Measurements from ENCODE around the gene PHC2. TPM values are rescaled to one million over a fixed set of nuclear protein-coding genes. Genes with fewer than 3 reads are reported as not detected.

The PHC2 gene
- total RNA-seq, 1 donor from 2014 or later: 140 TPM

DNA sequence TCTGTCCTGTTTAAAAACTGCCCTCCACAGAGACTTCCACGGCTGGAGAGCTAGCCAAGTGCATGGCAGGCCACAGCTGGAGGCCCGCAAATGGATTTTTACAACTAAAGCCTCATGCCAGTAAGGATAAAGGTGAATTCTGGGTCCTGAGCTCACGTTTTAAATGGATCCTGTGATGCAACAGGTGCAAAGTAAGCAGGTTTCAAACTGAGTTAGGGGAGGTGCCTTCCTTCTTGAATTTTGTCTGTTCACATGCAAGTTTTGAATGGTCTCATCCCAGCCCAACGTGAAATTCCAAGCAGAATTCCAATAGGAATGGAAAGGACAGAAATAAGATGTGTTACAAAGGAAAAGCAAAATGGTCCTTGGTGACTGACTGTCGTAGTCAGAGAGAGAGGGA is 73.8 kb downstream of the PHC2 start:
- DNase-seq (ENCODE audit: low read depth): no peak
- TF ChIP-seq, protein P1, sequence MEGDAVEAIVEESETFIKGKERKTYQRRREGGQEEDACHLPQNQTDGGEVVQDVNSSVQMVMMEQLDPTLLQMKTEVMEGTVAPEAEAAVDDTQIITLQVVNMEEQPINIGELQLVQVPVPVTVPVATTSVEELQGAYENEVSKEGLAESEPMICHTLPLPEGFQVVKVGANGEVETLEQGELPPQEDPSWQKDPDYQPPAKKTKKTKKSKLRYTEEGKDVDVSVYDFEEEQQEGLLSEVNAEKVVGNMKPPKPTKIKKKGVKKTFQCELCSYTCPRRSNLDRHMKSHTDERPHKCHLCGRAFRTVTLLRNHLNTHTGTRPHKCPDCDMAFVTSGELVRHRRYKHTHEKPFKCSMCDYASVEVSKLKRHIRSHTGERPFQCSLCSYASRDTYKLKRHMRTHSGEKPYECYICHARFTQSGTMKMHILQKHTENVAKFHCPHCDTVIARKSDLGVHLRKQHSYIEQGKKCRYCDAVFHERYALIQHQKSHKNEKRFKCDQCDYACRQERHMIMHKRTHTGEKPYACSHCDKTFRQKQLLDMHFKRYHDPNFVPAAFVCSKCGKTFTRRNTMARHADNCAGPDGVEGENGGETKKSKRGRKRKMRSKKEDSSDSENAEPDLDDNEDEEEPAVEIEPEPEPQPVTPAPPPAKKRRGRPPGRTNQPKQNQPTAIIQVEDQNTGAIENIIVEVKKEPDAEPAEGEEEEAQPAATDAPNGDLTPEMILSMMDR (conservative IDR thresholded peaks at IDR 0.05; ENCODE audit: low read depth, low read length): no peak
- H3K4me3 ChIP-seq (ENCODE audit: low read depth, low read length): no peak overlapping the region

- no peak for DNase-seq (ENCODE audit: low read depth)
- TF ChIP-seq, protein P1 (conservative IDR thresholded peaks at IDR 0.05; ENCODE audit: low read depth, low read length): no peak
- no peak overlapping the region for H3K4me3 ChIP-seq (ENCODE audit: low read depth, low read length)
Measured at GRCh38 chr1:33354707-33355316, 76.1 kb downstream of the PHC2 start.

- TF ChIP-seq, protein P1 (conservative IDR thresholded peaks at IDR 0.05; ENCODE audit: low read depth, low read length): no peak
- no peak overlapping the region for H3K4me3 ChIP-seq (ENCODE audit: low read depth, low read length)
- DNase-seq (ENCODE audit: low read depth): no peak
Measured at GRCh38 chr1:33353531-33353930, 77.4 kb downstream of the PHC2 start.

GRCh38 chr1:33351281-33351660 is 79.6 kb downstream of the PHC2 start:
- no peak for DNase-seq (ENCODE audit: low read depth)
- TF ChIP-seq, protein P1 (conservative IDR thresholded peaks at IDR 0.05; ENCODE audit: low read depth, low read length): no peak
- no peak overlapping the region for H3K4me3 ChIP-seq (ENCODE audit: low read depth, low read length)

DNA sequence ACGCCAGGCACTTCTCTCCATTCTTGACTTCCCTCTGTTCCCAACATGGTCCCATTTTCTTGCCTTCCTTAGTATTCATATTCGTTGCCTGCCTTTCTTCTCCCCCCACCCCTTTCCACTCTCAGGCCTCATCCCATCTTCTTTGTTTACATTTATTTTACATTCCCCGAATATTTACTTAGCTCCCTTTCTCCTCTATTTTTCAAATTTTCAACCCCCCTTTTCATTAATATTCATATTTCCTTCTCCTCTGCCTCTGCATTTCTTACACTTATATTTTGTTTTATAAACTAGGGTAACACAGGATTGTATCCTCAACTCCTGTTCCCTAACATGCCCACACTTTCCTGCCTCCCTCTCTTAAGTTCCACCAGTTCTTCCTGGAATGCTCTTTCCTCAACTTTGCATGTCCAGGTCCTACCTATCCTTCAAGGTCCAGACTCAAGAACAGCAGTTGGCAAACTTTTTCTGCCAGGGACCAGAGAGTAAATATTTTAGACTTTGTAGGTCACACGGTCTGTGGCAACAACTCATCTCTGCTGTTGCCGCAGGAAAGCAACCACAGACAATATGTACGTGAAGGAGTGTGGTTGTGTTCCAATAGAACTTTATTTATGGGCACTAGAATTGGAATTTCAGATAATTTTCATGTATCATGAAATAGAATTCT is 80.1 kb downstream of the PHC2 start:
- H3K4me3 ChIP-seq (ENCODE audit: low read depth, low read length): peak overlapping the region; percentile 65
- TF ChIP-seq, protein P1 (conservative IDR thresholded peaks at IDR 0.05; ENCODE audit: low read depth, low read length): no peak
- no peak for DNase-seq (ENCODE audit: low read depth)

DNA sequence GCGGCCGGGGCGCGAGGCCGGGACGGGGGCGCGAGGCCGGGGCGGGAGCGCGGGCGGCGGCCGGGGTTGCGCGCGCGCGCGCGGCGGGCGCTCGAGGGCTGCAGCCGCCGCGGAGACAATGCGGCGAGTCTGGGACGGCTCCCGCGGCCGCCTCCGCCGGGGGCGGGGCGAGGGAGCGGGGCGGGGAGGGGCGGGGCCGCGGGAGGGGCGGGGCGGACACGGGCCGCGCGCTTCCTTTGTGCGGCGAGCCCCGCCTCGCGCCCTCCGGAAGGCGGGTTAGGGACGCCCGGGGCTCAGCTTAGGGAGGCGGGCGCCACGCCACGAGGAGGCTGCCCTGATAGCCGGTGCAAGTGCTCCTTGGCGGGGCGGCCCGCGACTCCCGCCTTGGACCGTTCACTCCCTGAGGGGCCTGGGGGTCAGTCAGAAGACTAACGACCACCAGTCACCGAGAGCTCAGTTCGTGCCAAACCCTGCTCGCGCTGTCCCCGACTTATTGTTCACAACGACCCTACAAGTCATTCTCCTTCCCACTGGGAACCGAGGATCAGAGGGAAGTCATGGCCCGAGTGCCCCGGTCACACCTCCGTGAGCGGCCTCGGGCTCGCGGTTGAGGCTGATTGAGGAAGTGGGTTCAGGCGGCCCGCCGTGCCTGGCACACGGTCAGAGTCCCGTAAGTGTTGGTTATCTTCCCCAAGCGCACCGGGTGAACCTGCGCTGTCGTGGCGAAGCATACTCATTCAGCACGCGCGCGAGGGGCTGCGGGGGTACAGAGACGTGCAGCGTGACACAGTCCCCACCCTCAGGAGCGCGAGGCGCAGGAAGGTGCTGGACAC is 80.9 kb downstream of the PHC2 start:
- DNase-seq (ENCODE audit: low read depth): no peak

More for the DNA sequence above, 80.9 kb downstream of the PHC2 start:
- TF ChIP-seq, protein P1 (conservative IDR thresholded peaks at IDR 0.05; ENCODE audit: low read depth, low read length): no peak
- peak overlapping the region; percentile 75 for H3K4me3 ChIP-seq (ENCODE audit: low read depth, low read length)

Data from epithelial cell of proximal tubule (primary cell).